ENCODE results near the gene UBE2E3. TPM values are rescaled to one million over a fixed set of nuclear protein-coding genes. Genes with fewer than 3 reads are reported as not detected.
A peak's percentile ranks its signal among the peaks of the same experiment; 100 is the strongest.
"Not testable (repeated sequence)": the region's sequence is repeated elsewhere in the genome, so short reads cannot be mapped to it uniquely, and the experiment has no call there.

The UBE2E3 gene
- total RNA-seq: 10 to 100 TPM; 21.0 to 45.5 (median 31.0) TPM
- long read RNA-seq, partial matches to known transcripts: 2 of 7 reads
- long read RNA-seq, other reads (novel, unspliced or antisense): 1 of 7 reads

- intact Hi-C loops (cut with DNase I): no loop called here
- Histone ChIP-seq H3K4me1 (peaks cover 0 to 22% (median 16%) of the 10 kb centered on the region in 4 donors), H3K4me3 (peak within 1 kb of the TSS; percentile 54 to 69 (median 59)), H3K36me3 (no peaks in the 10 kb centered on the region), H3K9me3 (no peaks in the 10 kb centered on the region), H3K27me3 (no peaks in the 10 kb centered on the region), H3K27ac (peak within 1 kb of the TSS; percentile 71 to 81 (median 73))
- peak; percentile 86 to 93 (median 92) for DNase-seq
- 0% methylated on average over 9 of the region's 106 CpGs for WGBS (ENCODE audit: insufficient coverage, low coverage, low lambda C conversion rate, missing lambda C conversion rate)
- TF ChIP-seq POLR2A (IDR thresholded peaks at IDR 0.05) (peak; percentile 87), CTCF (IDR thresholded peaks at IDR 0.05) (peak; percentile 48 to 80 (median 56))
- ATAC-seq: peak; percentile 84 to 96 (median 91)
Measured at GRCh38 chr2:180980106-180980942, at the start of gene UBE2E3. TSS of gene UBE2E3 (plus strand) at chr2:180980605. CDS start at chr2:180982043, 1,438 bp downstream.

- ATAC-seq (no peak), DNase-seq (no peak)
- H3K27me3 ChIP-seq: no peaks in the 10 kb centered on the region
- H3K4me1 ChIP-seq: no peaks in the 10 kb centered on the region
- intact Hi-C loops (cut with DNase I): no loop called here
- no peak overlapping the region for H3K27ac ChIP-seq
- no peaks in the 10 kb centered on the region for H3K36me3 ChIP-seq
- H3K9me3 ChIP-seq: no peaks in the 10 kb centered on the region
- H3K4me3 ChIP-seq: no peak overlapping the region
- TF ChIP-seq CTCF (IDR thresholded peaks at IDR 0.05) (no peak), POLR2A (IDR thresholded peaks at IDR 0.05) (no peak)
Measured at GRCh38 chr2:180931841-180932240, 48.6 kb upstream of the UBE2E3 start.

- Histone ChIP-seq H3K9me3 (no peaks in the 10 kb centered on the region), H3K27me3 (no peaks in the 10 kb centered on the region), H3K36me3 (no peaks in the 10 kb centered on the region), H3K27ac (no peak overlapping the region), H3K4me3 (no peak overlapping the region), H3K4me1 (no peaks in the 10 kb centered on the region)
- WGBS (ENCODE audit: insufficient coverage, low coverage, low lambda C conversion rate, missing lambda C conversion rate): 94% methylated on average over 1 of the region's 1 CpG
- DNase-seq (no peak), ATAC-seq (no peak)
- TF ChIP-seq CTCF (IDR thresholded peaks at IDR 0.05) (no peak), POLR2A (IDR thresholded peaks at IDR 0.05) (no peak)
- intact Hi-C loops (cut with DNase I): no loop called here
Measured at GRCh38 chr2:180933332-180933731, 47.1 kb upstream of the UBE2E3 start.

GRCh38 chr2:180934911-180935310 lies 45.5 kb upstream of the UBE2E3 start:
- DNase-seq: no peak
- intact Hi-C loops (cut with DNase I): no loop called here
- H3K27ac ChIP-seq: no peak overlapping the region
- H3K4me1 ChIP-seq: no peaks in the 10 kb centered on the region
- ATAC-seq: no peak
- WGBS (ENCODE audit: insufficient coverage, low coverage, low lambda C conversion rate, missing lambda C conversion rate): 29% methylated on average over 1 of the region's 1 CpG
- no peaks in the 10 kb centered on the region for H3K36me3 ChIP-seq
- TF ChIP-seq POLR2A (IDR thresholded peaks at IDR 0.05): no peak
- TF ChIP-seq CTCF (IDR thresholded peaks at IDR 0.05): no peak
- H3K27me3 ChIP-seq: no peaks in the 10 kb centered on the region
- no peaks in the 10 kb centered on the region for H3K9me3 ChIP-seq
- H3K4me3 ChIP-seq: no peak overlapping the region

GRCh38 chr2:180937480-180937879 lies 42.9 kb upstream of the UBE2E3 start:
- H3K4me1 ChIP-seq; H3K4me3 ChIP-seq; H3K27me3 ChIP-seq; intact Hi-C loops (cut with DNase I); H3K27ac ChIP-seq; H3K9me3 ChIP-seq; H3K36me3 ChIP-seq; DNase-seq; ATAC-seq: not testable (repeated sequence)
- 35% methylated on average over 3 of the region's 3 CpGs for WGBS (ENCODE audit: insufficient coverage, low coverage, low lambda C conversion rate, missing lambda C conversion rate)
